HL-60 (cell line): Measurements from ENCODE around the gene GPR4.

ENCODE experiments used
- DNase-seq, 2 experiments: peaks; one replicate each; pipeline ENCODE4 v3.0.0-alpha.2; 2010 to 2020; ENCODE audit warnings: low read depth in 1 of 2, low spot score in 1 of 2
- H3K27ac ChIP-seq: fragments of 250-450 bp; sonication (Bioruptor Pico); replicated peaks from 2 replicates; pipeline ENCODE4 v1.5.1; 2020; ENCODE audit warnings: mild to moderate bottlenecking, moderate library complexity
- H3K27me3 ChIP-seq: fragments of 250-450 bp; sonication (Bioruptor Pico); 2 replicates; pipeline ENCODE4 v1.5.1; 2021; ENCODE audit warnings: mild to moderate bottlenecking, moderate library complexity; ENCODE audit not compliant: insufficient read depth, poor library complexity, severe bottlenecking
- H3K4me3 ChIP-seq: replicated peaks from 2 replicates; pipeline ENCODE4 v1.5.1; 2011; ENCODE audit warnings: mild to moderate bottlenecking, control low read depth, low read length; ENCODE audit not compliant: insufficient read depth
- CTCF ChIP-seq: IDR thresholded peaks from one replicate; pipeline ENCODE4 v1.5.1; 2011; ENCODE audit warnings: low read length, control low read depth, inconsistent platforms; ENCODE audit not compliant: insufficient read depth
- GABPA ChIP-seq: IDR thresholded peaks from 2 replicates; pipeline ENCODE4 v1.6.1; 2012; ENCODE audit warnings: low read depth
- POLR2AphosphoS5 ChIP-seq: IDR thresholded peaks from 2 replicates; pipeline ENCODE4 v1.6.1; 2012; ENCODE audit warnings: low read depth
- REST ChIP-seq: IDR thresholded peaks from 2 replicates; pipeline ENCODE4 v1.6.1; 2012; ENCODE audit warnings: low read depth; ENCODE audit not compliant: insufficient replicate concordance
- SPI1 ChIP-seq: IDR thresholded peaks from 2 replicates; pipeline ENCODE4 v1.6.1; 2012; ENCODE audit warnings: low read depth, mild to moderate bottlenecking, borderline replicate concordance
- long read RNA-seq: library from polyadenylated mRNA; unstranded; transcript quantifications from one replicate; pipeline ENCODE4 v2.0.0, GENCODE V29; 2020

The GPR4 gene
- long read RNA-seq: 0 reads

- no peak for DNase-seq
- no peak within 1 kb of the TSS for H3K27ac ChIP-seq
- no peak for TF ChIP-seq GABPA
- TF ChIP-seq SPI1: no peak
- no peak for TF ChIP-seq REST
- no peak for TF ChIP-seq POLR2AphosphoS5
- TF ChIP-seq CTCF: no peak
- H3K27me3 ChIP-seq: peaks cover 34% of the 10 kb centered on the region
- H3K4me3 ChIP-seq: no peak within 1 kb of the TSS
Observed at GRCh38 chr19:45601524-45602374, at the start of gene GPR4. Gene GPR4, minus strand, starts transcription at chr19:45602212. Its CDS starts 10,346 bp downstream, at chr19:45591866.

- H3K27ac ChIP-seq: no peak overlapping the region
- no peak overlapping the region for H3K4me3 ChIP-seq
- TF ChIP-seq REST (no peak), SPI1 (no peak), GABPA (no peak), CTCF (no peak), POLR2AphosphoS5 (no peak)
- peaks cover 12% of the 10 kb centered on the region for H3K27me3 ChIP-seq
- DNase-seq: no peak
Observed at GRCh38 chr19:45650722-45651121, 48.7 kb upstream of the GPR4 start.

GRCh38 chr19:45646345-45646698 is 44.3 kb upstream of the GPR4 start:
- H3K4me3 ChIP-seq: no peak overlapping the region
- peak; percentile 83 for TF ChIP-seq REST
- no peak for TF ChIP-seq POLR2AphosphoS5
- TF ChIP-seq SPI1: 0 out of 2 replicates have a peak, but pooled peaks have one; percentile 18
- no peak overlapping the region for H3K27ac ChIP-seq
- peaks cover 24% of the 10 kb centered on the region for H3K27me3 ChIP-seq
- no peak for DNase-seq
